Gastroesophageal sphincter (tissue), 4 donors: ENCODE measurements around the gene ZNF638. TPM values are rescaled to one million over a fixed set of nuclear protein-coding genes. Genes with fewer than 3 reads are reported as not detected.

Experiments used
- ATAC-seq: fragments of 150-250 bp; one replicate; pipeline ENCODE4 v1.9.1; 2016; ENCODE audit warnings: mild to moderate bottlenecking, moderate library complexity
- H3K27ac ChIP-seq, 4 donors: fragments of 200-600 bp; sonication (generic) in 3 of 4; 1 replicate in 3 of 4; 2 replicates in 1 of 4; pipeline ENCODE4 v1.5.1; 2016 to 2019
- H3K27me3 ChIP-seq: fragments of 200-600 bp; sonication (generic); one replicate; pipeline ENCODE4 v1.5.1; 2019
- H3K36me3 ChIP-seq, 2 donors: fragments of 200-600 bp; sonication (generic); one replicate each; pipeline ENCODE4 v1.5.1; 2019; ENCODE audit warnings: control low read depth in 1 of 2
- H3K4me1 ChIP-seq, 3 donors: fragments of 200-600 bp; sonication (generic); 1 replicate in 2 of 3; 2 replicates in 1 of 3; pipeline ENCODE4 v1.5.1; 2016 to 2019; ENCODE audit warnings: control low read depth in 2 of 3
- H3K4me3 ChIP-seq, 2 donors: fragments of 200-600 bp; sonication (generic); one replicate each; pipeline ENCODE4 v1.5.1; 2019; ENCODE audit warnings: mild to moderate bottlenecking in 1 of 2, moderate library complexity in 1 of 2
- H3K9me3 ChIP-seq, 3 donors: fragments of 200-600 bp; sonication (generic); one replicate each; pipeline ENCODE4 v1.5.1; 2017 to 2019; ENCODE audit warnings: control low read depth in 2 of 3
- CTCF ChIP-seq, 4 experiments: fragments of 200-600 bp in 2 of 4; fragments of 450-650 bp in 2 of 4; sonication (generic) in 1 of 4; IDR thresholded peaks; one replicate each; pipeline ENCODE4 v1.5.1; 2017 to 2019; ENCODE audit warnings: antibody characterized with exemption in 4 of 4, mild to moderate bottlenecking in 2 of 4, moderate library complexity in 2 of 4
- EP300 ChIP-seq: sonication (generic); formaldehyde crosslinking; IDR thresholded peaks from one replicate; pipeline ENCODE4 v1.6.1; 2017; ENCODE audit warnings: antibody characterized with exemption, mild to moderate bottlenecking
- POLR2A ChIP-seq, 2 donors: fragments of 450-650 bp; IDR thresholded peaks; one replicate each; pipeline ENCODE4 v1.6.1; 2017; ENCODE audit warnings: antibody characterized with exemption in 2 of 2, mild to moderate bottlenecking in 2 of 2, moderate library complexity in 1 of 2
- POLR2AphosphoS5 ChIP-seq: sonication (generic); formaldehyde crosslinking; IDR thresholded peaks from one replicate; pipeline ENCODE4 v1.6.1; 2017; ENCODE audit warnings: antibody characterized with exemption
- WGBS, 2 donors: methylation state at CpG; one replicate each; pipeline ENCODE4 v1.1.5; 2018; ENCODE audit warnings: low coverage in 1 of 2; 5-methylcytosine and 5-hydroxymethylcytosine counted together
- total RNA-seq, 4 donors: library from RNA; depleted of rRNA; stranded (reverse); fragments of >200 nt; gene quantifications; one replicate each; pipeline ENCODE4 v1.1.0, GENCODE V29; 2016

ZNF638 gene
- total RNA-seq, 4 donors from 2014 or later = 80.7 to 223 (median 122) TPM

GRCh38 chr2:71362447-71362846 lies 30.9 kb downstream of the ZNF638 start:
- Histone ChIP-seq H3K9me3 (no peaks in the 10 kb centered on the region), H3K27ac (no peak overlapping the region), H3K4me3 (no peak overlapping the region), H3K36me3 (peaks cover 3 to 90% of the 10 kb centered on the region in 2 donors), H3K27me3 (no peaks in the 10 kb centered on the region), H3K4me1 (no peaks in the 10 kb centered on the region)
- WGBS, 2 donors = 60 to 96% methylated on average over 2 of the region's 2 CpGs
- no peak for ATAC-seq
- no peak for TF ChIP-seq POLR2A (IDR thresholded peaks at IDR 0.05)
- TF ChIP-seq CTCF (IDR thresholded peaks at IDR 0.05) = no peak
- no peak for TF ChIP-seq EP300
- TF ChIP-seq POLR2AphosphoS5 = no peak

GRCh38 chr2:71370015-71370414 lies 38.4 kb downstream of the ZNF638 start:
- TF ChIP-seq EP300 (no peak), CTCF (IDR thresholded peaks at IDR 0.05) (no peak), POLR2A (IDR thresholded peaks at IDR 0.05) (no peak), POLR2AphosphoS5 (no peak)
- no peak overlapping the region for H3K4me3 ChIP-seq
- ATAC-seq = no peak
- no peaks in the 10 kb centered on the region for H3K4me1 ChIP-seq
- no peaks in the 10 kb centered on the region for H3K27me3 ChIP-seq
- H3K27ac ChIP-seq = no peak overlapping the region
- 59 to 93% methylated on average over 2 of the region's 2 CpGs for WGBS, 2 donors
- peaks cover 0 to 98% of the 10 kb centered on the region in 2 donors for H3K36me3 ChIP-seq
- H3K9me3 ChIP-seq = no peaks in the 10 kb centered on the region

DNA sequence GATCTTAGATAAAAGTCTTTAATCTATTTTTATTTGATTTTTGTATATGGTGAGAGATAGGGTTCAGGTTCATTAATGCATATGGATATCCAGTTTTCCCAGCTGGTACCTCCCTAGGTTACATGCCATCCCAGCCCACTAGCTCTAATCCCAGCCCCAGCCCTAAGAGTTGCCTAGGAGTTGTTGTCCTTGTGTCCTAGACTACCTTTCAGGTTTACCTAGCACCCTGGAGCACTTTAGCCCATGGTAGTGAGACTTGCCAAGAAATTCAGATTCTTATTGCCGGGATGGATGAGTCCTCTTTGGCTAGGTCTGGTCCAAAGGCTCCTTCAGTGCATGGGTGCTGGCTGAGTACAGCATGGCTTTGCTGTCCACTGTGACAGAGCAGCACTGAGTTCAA lies 40.5 kb downstream of the ZNF638 start:
- no peak for ATAC-seq

DNA sequence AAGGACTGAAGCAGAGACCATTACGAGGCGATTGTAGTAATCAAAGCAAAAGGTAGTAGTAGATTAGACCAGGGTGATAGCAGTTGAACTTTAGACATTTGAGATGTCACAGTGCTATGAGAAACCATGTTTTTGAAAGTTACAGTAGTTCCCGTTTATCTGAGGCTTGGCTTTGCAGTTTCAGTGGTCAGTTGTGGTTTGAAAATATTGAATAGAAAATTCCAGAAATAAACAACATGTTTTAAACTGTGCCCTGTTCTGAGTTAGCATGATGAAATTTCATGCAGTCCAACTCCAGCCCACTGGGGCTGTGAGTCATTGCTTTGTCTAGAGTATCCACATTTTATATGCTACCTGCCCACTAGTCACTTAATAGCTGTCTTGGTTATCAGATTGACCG lies 47.5 kb downstream of the ZNF638 start:
- Histone ChIP-seq H3K27ac (no peak overlapping the region), H3K36me3 (peaks cover 0 to 74% of the 10 kb centered on the region in 2 donors), H3K4me1 (peaks cover 0 to 1% (median 0%) of the 10 kb centered on the region in 3 donors), H3K9me3 (no peaks in the 10 kb centered on the region), H3K4me3 (no peak overlapping the region), H3K27me3 (no peaks in the 10 kb centered on the region)
- ATAC-seq = no peak
- TF ChIP-seq POLR2A (IDR thresholded peaks at IDR 0.05) (no peak), EP300 (no peak), CTCF (IDR thresholded peaks at IDR 0.05) (no peak), POLR2AphosphoS5 (no peak)
- WGBS, 2 donors = 66 to 93% methylated on average over 3 to 4 of the region's 4 CpGs

More for the DNA sequence above, 40.5 kb downstream of the ZNF638 start:
- no peak overlapping the region for H3K4me3 ChIP-seq
- peaks cover 0 to 97% of the 10 kb centered on the region in 2 donors for H3K36me3 ChIP-seq
- WGBS, 2 donors = 78% methylated on average over 1 of the region's 1 CpG; no CpG with 5 or more reads in 1 of the 2 donors
- H3K4me1 ChIP-seq = no peaks in the 10 kb centered on the region
- no peaks in the 10 kb centered on the region for H3K27me3 ChIP-seq
- H3K27ac ChIP-seq = no peak overlapping the region
- no peaks in the 10 kb centered on the region for H3K9me3 ChIP-seq
- TF ChIP-seq POLR2AphosphoS5 (no peak), CTCF (IDR thresholded peaks at IDR 0.05) (no peak), POLR2A (IDR thresholded peaks at IDR 0.05) (no peak), EP300 (no peak)

DNA sequence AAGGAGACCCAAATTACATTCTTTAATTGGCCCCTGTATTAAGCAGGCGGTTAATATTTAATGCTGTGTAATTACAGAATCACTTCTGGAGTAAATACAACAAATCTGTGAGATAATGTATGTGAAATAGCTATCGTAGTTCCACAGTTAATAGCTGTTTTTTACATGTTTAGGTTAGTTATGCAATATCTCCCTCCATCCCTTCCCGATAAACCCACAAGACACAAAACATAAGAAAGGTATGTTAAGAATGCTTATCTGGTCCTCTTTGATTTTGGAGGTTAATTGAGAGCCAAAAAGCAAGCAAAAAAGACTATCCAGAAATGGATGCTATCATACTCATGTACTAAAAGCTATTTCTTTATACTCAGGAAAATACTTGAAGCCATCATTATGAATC lies 49.1 kb downstream of the ZNF638 start:
- Histone ChIP-seq H3K27me3 (no peaks in the 10 kb centered on the region), H3K36me3 (peaks cover 0 to 58% of the 10 kb centered on the region in 2 donors), H3K27ac (no peak overlapping the region), H3K4me3 (no peak overlapping the region), H3K9me3 (no peaks in the 10 kb centered on the region), H3K4me1 (peaks cover 0 to 17% (median 8%) of the 10 kb centered on the region in 3 donors)
- no peak for ATAC-seq
- TF ChIP-seq POLR2AphosphoS5 = no peak
- TF ChIP-seq CTCF (IDR thresholded peaks at IDR 0.05) = no peak
- no peak for TF ChIP-seq EP300
- TF ChIP-seq POLR2A (IDR thresholded peaks at IDR 0.05) = no peak
- 83 to 93% methylated on average over 2 to 3 of the region's 3 CpGs for WGBS, 2 donors
